NB4 (cell line): ENCODE data around the gene EHMT2.

Source experiments
- CTCF ChIP-seq: IDR thresholded peaks from one replicate; pipeline ENCODE4 v1.5.1; 2012; ENCODE audit warnings: low read depth, low read length
- MAX ChIP-seq: IDR thresholded peaks from 2 replicates; pipeline ENCODE4 v1.6.1; 2011; ENCODE audit warnings: low read depth, low read length
- MYC ChIP-seq: IDR thresholded peaks from 2 replicates; pipeline ENCODE4 v1.6.1; 2011; ENCODE audit warnings: low read depth, low read length
- POLR2A ChIP-seq: IDR thresholded peaks from 2 replicates; pipeline ENCODE4 v1.6.1; 2011; ENCODE audit warnings: mild to moderate bottlenecking; ENCODE audit not compliant: insufficient read length; ENCODE audit errors: extremely low read depth

- TF ChIP-seq CTCF = no peak
- no peak for TF ChIP-seq POLR2A
- TF ChIP-seq MAX = no peak
- TF ChIP-seq MYC = no peak
Measured at GRCh38 chr6:31887173-31888007, 10.1 kb downstream of the EHMT2 start.
